ENCODE measurements around the gene UMODL1.

Gene UMODL1

GRCh38 chr21:42109873-42110525 lies 38.9 kb downstream of the UMODL1 start:
- no peaks in the 10 kb centered on the region for H3K79me2 ChIP-seq
- no peak overlapping the region for H3K4me3 ChIP-seq (ENCODE audit: low read depth, low read length)
- no peak overlapping the region for H3K27ac ChIP-seq
- H3K4me1 ChIP-seq: no peaks in the 10 kb centered on the region
- H2AFZ ChIP-seq: no peak overlapping the region
- no peak for TF ChIP-seq CTCF (IDR thresholded peaks at IDR 0.05)
- H3K9me3 ChIP-seq (ENCODE audit: control insufficient read depth, low read length): no peaks in the 10 kb centered on the region
- no peaks in the 10 kb centered on the region for H3K27me3 ChIP-seq (ENCODE audit: control insufficient read depth, insufficient read depth, low read length)
- no peaks in the 10 kb centered on the region for H3K36me3 ChIP-seq (ENCODE audit: control insufficient read depth, insufficient read depth, low read length)
- no peak overlapping the region for H3K4me2 ChIP-seq (ENCODE audit: low read length)
- no peak overlapping the region for H3K9ac ChIP-seq

GRCh38 chr21:42110691-42111469 lies 39.8 kb downstream of the UMODL1 start:
- no peaks in the 10 kb centered on the region for H3K79me2 ChIP-seq
- no peaks in the 10 kb centered on the region for H3K36me3 ChIP-seq (ENCODE audit: control insufficient read depth, insufficient read depth, low read length)
- no peak overlapping the region for H2AFZ ChIP-seq
- no peak overlapping the region for H3K4me2 ChIP-seq (ENCODE audit: low read length)
- no peaks in the 10 kb centered on the region for H3K27me3 ChIP-seq (ENCODE audit: control insufficient read depth, insufficient read depth, low read length)
- no peaks in the 10 kb centered on the region for H3K4me1 ChIP-seq
- no peak overlapping the region for H3K27ac ChIP-seq
- H3K9me3 ChIP-seq (ENCODE audit: control insufficient read depth, low read length): no peaks in the 10 kb centered on the region
- no peak for TF ChIP-seq CTCF (IDR thresholded peaks at IDR 0.05)
- no peak overlapping the region for H3K9ac ChIP-seq
- H3K4me3 ChIP-seq (ENCODE audit: low read depth, low read length): no peak overlapping the region

GRCh38 chr21:42111470-42111743 lies 40.3 kb downstream of the UMODL1 start:
- Histone ChIP-seq H3K79me2 (no peaks in the 10 kb centered on the region), H3K9ac (no peak overlapping the region), H3K9me3 (ENCODE audit: control insufficient read depth, low read length) (no peaks in the 10 kb centered on the region), H3K27me3 (ENCODE audit: control insufficient read depth, insufficient read depth, low read length) (no peaks in the 10 kb centered on the region), H3K4me3 (ENCODE audit: low read depth, low read length) (no peak overlapping the region), H3K27ac (no peak overlapping the region), H3K4me1 (no peaks in the 10 kb centered on the region), H3K36me3 (ENCODE audit: control insufficient read depth, insufficient read depth, low read length) (no peaks in the 10 kb centered on the region), H3K4me2 (ENCODE audit: low read length) (no peak overlapping the region), H2AFZ (no peak overlapping the region)
- no peak for TF ChIP-seq CTCF (IDR thresholded peaks at IDR 0.05)

- TF ChIP-seq CTCF (IDR thresholded peaks at IDR 0.05): no peak
- Histone ChIP-seq H3K36me3 (ENCODE audit: control insufficient read depth, insufficient read depth, low read length) (no peaks in the 10 kb centered on the region), H3K4me1 (no peaks in the 10 kb centered on the region), H3K27me3 (ENCODE audit: control insufficient read depth, insufficient read depth, low read length) (no peaks in the 10 kb centered on the region), H3K27ac (no peak overlapping the region), H3K9ac (no peak overlapping the region), H3K4me2 (ENCODE audit: low read length) (no peak overlapping the region), H3K4me3 (ENCODE audit: low read depth, low read length) (no peak overlapping the region), H2AFZ (no peak overlapping the region), H3K9me3 (ENCODE audit: control insufficient read depth, low read length) (no peaks in the 10 kb centered on the region), H3K79me2 (no peaks in the 10 kb centered on the region)
Measured at GRCh38 chr21:42111811-42112210, 40.7 kb downstream of the UMODL1 start.

GRCh38 chr21:42112238-42112637 lies 41.1 kb downstream of the UMODL1 start:
- H3K4me1 ChIP-seq: no peaks in the 10 kb centered on the region
- H3K4me3 ChIP-seq (ENCODE audit: low read depth, low read length): no peak overlapping the region
- H3K9me3 ChIP-seq (ENCODE audit: control insufficient read depth, low read length): no peaks in the 10 kb centered on the region
- H3K79me2 ChIP-seq: no peaks in the 10 kb centered on the region
- H3K27ac ChIP-seq: no peak overlapping the region
- TF ChIP-seq CTCF (IDR thresholded peaks at IDR 0.05): no peak
- no peaks in the 10 kb centered on the region for H3K27me3 ChIP-seq (ENCODE audit: control insufficient read depth, insufficient read depth, low read length)
- H2AFZ ChIP-seq: no peak overlapping the region
- no peaks in the 10 kb centered on the region for H3K36me3 ChIP-seq (ENCODE audit: control insufficient read depth, insufficient read depth, low read length)
- H3K4me2 ChIP-seq (ENCODE audit: low read length): no peak overlapping the region
- no peak overlapping the region for H3K9ac ChIP-seq

All from parathyroid adenoma (tissue), 2 donors.